GM23248 (cell line): Measurements from ENCODE around the gene TEX29. TPM values are rescaled to one million over a fixed set of nuclear protein-coding genes. Genes with fewer than 3 reads are reported as not detected.

Experiments
- DNase-seq: peaks from one replicate; pipeline ENCODE4 v3.0.0-alpha.2; 2015
- H2AFZ ChIP-seq: fragments of 200-600 bp; sonication (generic); 2 replicates; pipeline ENCODE4 v1.6.1; 2016; ENCODE audit warnings: antibody characterized with exemption
- H3F3A ChIP-seq: fragments of 200-600 bp; sonication (generic); 2 replicates; pipeline ENCODE4 v1.6.1; 2016; ENCODE audit warnings: mild to moderate bottlenecking, antibody characterized with exemption, mixed run types; ENCODE audit not compliant: insufficient read depth
- H3K27ac ChIP-seq: fragments of 200-600 bp; sonication (generic); 2 replicates; pipeline ENCODE4 v1.5.1; 2016; ENCODE audit warnings: mild to moderate bottlenecking
- H3K27me3 ChIP-seq: fragments of 200-600 bp; sonication (generic); replicated peaks from 2 replicates; pipeline ENCODE4 v1.6.1; 2016; ENCODE audit warnings: mild to moderate bottlenecking; ENCODE audit not compliant: insufficient read depth
- H3K36me3 ChIP-seq: fragments of 200-600 bp; sonication (generic); 2 replicates; pipeline ENCODE4 v1.6.1; 2016; ENCODE audit warnings: low read depth, mild to moderate bottlenecking
- H3K4me1 ChIP-seq: fragments of 200-600 bp; sonication (generic); 2 replicates; pipeline ENCODE4 v1.6.1; 2016; ENCODE audit warnings: mild to moderate bottlenecking; ENCODE audit not compliant: insufficient read depth
- H3K4me2 ChIP-seq: fragments of 200-600 bp; sonication (generic); one replicate; pipeline ENCODE4 v1.6.1; 2016; ENCODE audit warnings: mild to moderate bottlenecking; ENCODE audit not compliant: unreplicated experiment
- H3K4me3 ChIP-seq: fragments of 200-600 bp; sonication (generic); 2 replicates; pipeline ENCODE4 v1.5.1; 2016; ENCODE audit warnings: mild to moderate bottlenecking
- H3K79me2 ChIP-seq: fragments of 200-600 bp; sonication (generic); 2 replicates; pipeline ENCODE4 v1.6.1; 2016; ENCODE audit warnings: mild to moderate bottlenecking; ENCODE audit not compliant: insufficient read depth
- H3K9ac ChIP-seq: fragments of 200-600 bp; sonication (generic); 2 replicates; pipeline ENCODE4 v1.6.1; 2016; ENCODE audit warnings: mild to moderate bottlenecking
- H3K9me2 ChIP-seq: fragments of 200-600 bp; sonication (generic); 2 replicates; pipeline ENCODE4 v1.6.1; 2016; ENCODE audit warnings: mixed run types, mild to moderate bottlenecking, moderate library complexity; ENCODE audit not compliant: insufficient read depth
- H3K9me3 ChIP-seq: fragments of 200-600 bp; sonication (generic); one replicate; pipeline ENCODE4 v1.6.1; 2017; ENCODE audit warnings: low read depth
- H4K20me1 ChIP-seq: fragments of 200-600 bp; sonication (generic); 2 replicates; pipeline ENCODE4 v1.6.0; 2016; ENCODE audit not compliant: insufficient read depth
- EZH2 ChIP-seq: fragments of 200-600 bp; sonication (generic); IDR thresholded peaks from 2 replicates; pipeline ENCODE4 v1.6.1; 2018; ENCODE audit warnings: antibody characterized with exemption, mild to moderate bottlenecking; ENCODE audit not compliant: insufficient read depth, poor library complexity, severe bottlenecking
- EZH2phosphoT487 ChIP-seq: fragments of 200-600 bp; sonication (generic); IDR thresholded peaks from 2 replicates; pipeline ENCODE4 v1.6.1; 2018; ENCODE audit warnings: antibody characterized with exemption, moderate library complexity, mild to moderate bottlenecking, low read depth; ENCODE audit not compliant: insufficient read depth
- WGBS, 2 experiments: methylation state at CpG; one replicate each; pipeline ENCODE4 v1.1.6; 2015 to 2017; ENCODE audit warnings: low lambda C conversion rate in 2 of 2, low coverage in 1 of 2; ENCODE audit errors: missing lambda C conversion rate in 2 of 2; 5-methylcytosine and 5-hydroxymethylcytosine counted together
- in situ Hi-C: fragments of 300-500 bp; cut with MboI; formaldehyde crosslinking; loops from 2 replicates; pipeline ENCODE4 v1.15.0; 2020
- polyA plus RNA-seq: library from polyadenylated mRNA; unstranded; fragments of >200 nt; fragmentation: Nextera tagmentation; extraction: Ambion mirVana; gene quantifications from 2 replicates; pipeline ENCODE4 v1.2.1, GENCODE V29; 2016
- total RNA-seq: library from RNA; depleted of rRNA; stranded (reverse); fragments of >200 nt; shearing (Covaris generic); gene quantifications from 2 replicates; pipeline ENCODE4 v1.2.3, GENCODE V29; 2014

TEX29 gene
- total and polyA plus RNA-seq, 2 experiments from 2014 or later: 0.75 TPM; not detected in 1

GRCh38 chr13:111345682-111346081 lies 25.2 kb downstream of the TEX29 start:
- Histone ChIP-seq H3K9me2 (no peaks in the 10 kb centered on the region), H3K27me3 (no peaks in the 10 kb centered on the region), H3K4me2 (no peak overlapping the region), H3K36me3 (no peaks in the 10 kb centered on the region), H3K4me1 (no peaks in the 10 kb centered on the region), H4K20me1 (no peaks in the 10 kb centered on the region), H3F3A (no peaks in the 10 kb centered on the region), H3K9me3 (no peaks in the 10 kb centered on the region), H3K9ac (no peak overlapping the region), H3K79me2 (no peaks in the 10 kb centered on the region), H2AFZ (no peak overlapping the region), H3K4me3 (no peak overlapping the region), H3K27ac (no peak overlapping the region)
- no peak for DNase-seq
- TF ChIP-seq EZH2phosphoT487: no peak
- TF ChIP-seq EZH2: no peak
- in situ Hi-C loops: no loop called here
- WGBS, 2 experiments: 77 to 83% methylated on average over 11 of the region's 11 CpGs

- Histone ChIP-seq H3K4me1 (no peaks in the 10 kb centered on the region), H3K4me3 (no peak overlapping the region), H3K9ac (no peak overlapping the region), H3K27ac (no peak overlapping the region), H3K36me3 (no peaks in the 10 kb centered on the region), H3K4me2 (no peak overlapping the region), H3K9me2 (no peaks in the 10 kb centered on the region), H3F3A (no peaks in the 10 kb centered on the region), H4K20me1 (no peaks in the 10 kb centered on the region), H3K27me3 (no peaks in the 10 kb centered on the region), H3K79me2 (no peaks in the 10 kb centered on the region), H3K9me3 (no peaks in the 10 kb centered on the region), H2AFZ (no peak overlapping the region)
- no peak for DNase-seq
- TF ChIP-seq EZH2: no peak
- TF ChIP-seq EZH2phosphoT487: no peak
- in situ Hi-C loops: no loop called here
- 75 to 78% methylated on average over 18 to 20 of the region's 20 CpGs for WGBS, 2 experiments
Observed at GRCh38 chr13:111346101-111346680, 25.7 kb downstream of the TEX29 start.

GRCh38 chr13:111347438-111347837 lies 27.0 kb downstream of the TEX29 start:
- in situ Hi-C loops: no loop called here
- TF ChIP-seq EZH2 (no peak), EZH2phosphoT487 (no peak)
- peak; percentile 41 for DNase-seq
- no peaks in the 10 kb centered on the region for H3K36me3 ChIP-seq
- no peaks in the 10 kb centered on the region for H3F3A ChIP-seq
- no peak overlapping the region for H2AFZ ChIP-seq
- no peaks in the 10 kb centered on the region for H3K79me2 ChIP-seq
- H4K20me1 ChIP-seq: no peaks in the 10 kb centered on the region
- no peak overlapping the region for H3K27ac ChIP-seq
- H3K9me2 ChIP-seq: no peaks in the 10 kb centered on the region
- no peak overlapping the region for H3K4me3 ChIP-seq
- no peak overlapping the region for H3K4me2 ChIP-seq
- no peaks in the 10 kb centered on the region for H3K4me1 ChIP-seq
- H3K27me3 ChIP-seq: no peaks in the 10 kb centered on the region
- no peaks in the 10 kb centered on the region for H3K9me3 ChIP-seq
- 56 to 59% methylated on average over 6 of the region's 6 CpGs for WGBS, 2 experiments
- no peak overlapping the region for H3K9ac ChIP-seq

- Histone ChIP-seq H3F3A (no peaks in the 10 kb centered on the region), H3K4me3 (no peak overlapping the region), H3K27me3 (peaks cover 17% of the 10 kb centered on the region), H3K27ac (no peak overlapping the region), H3K9me2 (no peaks in the 10 kb centered on the region), H2AFZ (no peak overlapping the region), H3K36me3 (no peaks in the 10 kb centered on the region), H4K20me1 (no peaks in the 10 kb centered on the region), H3K4me2 (no peak overlapping the region), H3K79me2 (no peaks in the 10 kb centered on the region), H3K4me1 (no peaks in the 10 kb centered on the region), H3K9ac (no peak overlapping the region), H3K9me3 (no peaks in the 10 kb centered on the region)
- DNase-seq: no peak
- in situ Hi-C loops: no loop called here
- no peak for TF ChIP-seq EZH2
- TF ChIP-seq EZH2phosphoT487: no peak
- WGBS, 2 experiments: 35 to 39% methylated on average over 2 of the region's 2 CpGs
Observed at GRCh38 chr13:111353508-111353907, 33.1 kb downstream of the TEX29 start.

- Histone ChIP-seq H3K9ac (no peak overlapping the region), H3K9me3 (no peaks in the 10 kb centered on the region), H3K27me3 (peaks cover 17% of the 10 kb centered on the region), H3K36me3 (no peaks in the 10 kb centered on the region), H3K4me2 (no peak overlapping the region), H3K27ac (no peak overlapping the region), H3K4me1 (no peaks in the 10 kb centered on the region), H3K79me2 (no peaks in the 10 kb centered on the region), H3K9me2 (no peaks in the 10 kb centered on the region), H3F3A (no peaks in the 10 kb centered on the region), H4K20me1 (no peaks in the 10 kb centered on the region), H2AFZ (no peak overlapping the region), H3K4me3 (no peak overlapping the region)
- TF ChIP-seq EZH2phosphoT487 (no peak), EZH2 (no peak)
- 11 to 12% methylated on average over 7 of the region's 7 CpGs for WGBS, 2 experiments
- in situ Hi-C loops: no loop called here
- no peak for DNase-seq
Observed at GRCh38 chr13:111354789-111355188, 34.3 kb downstream of the TEX29 start.
